LNCaP clone FGC (cell line): ENCODE measurements around the gene MEAF6.
A peak's percentile ranks its signal among the peaks of the same experiment; 100 is the strongest.
"Not testable (repeated sequence)": the region's sequence is repeated elsewhere in the genome, so short reads cannot be mapped to it uniquely, and the experiment has no call there.

Source experiments
- DNase-seq: peaks from one replicate; pipeline ENCODE4 v3.0.0-alpha.2; 2011; ENCODE audit warnings: low read depth
- H3K4me3 ChIP-seq: 2 replicates; pipeline ENCODE4 v1.5.1; 2011; ENCODE audit warnings: mild to moderate bottlenecking, low read depth, low read length, control low read depth
- CTCF ChIP-seq: IDR thresholded peaks from 2 replicates; pipeline ENCODE4 v1.5.1; 2012; ENCODE audit warnings: mild to moderate bottlenecking; ENCODE audit not compliant: control insufficient read depth, insufficient read depth; ENCODE audit errors: extremely low read depth

MEAF6 gene

GRCh38 chr1:37514350-37515184 lies at the start of gene MEAF6:
Gene MEAF6 (minus strand): TSS chr1:37514766. CDS start chr1:37514746, 20 bp downstream.
- peak; percentile 69 for TF ChIP-seq CTCF
- peak within 1 kb of the TSS; percentile 80 for H3K4me3 ChIP-seq
- DNase-seq: no peak

GRCh38 chr1:37562984-37563383 lies 48.4 kb upstream of the MEAF6 start:
- no peak overlapping the region for H3K4me3 ChIP-seq
- no peak for DNase-seq
- TF ChIP-seq CTCF: no peak

GRCh38 chr1:37561133-37562132 lies 46.9 kb upstream of the MEAF6 start:
- no peak overlapping the region for H3K4me3 ChIP-seq
- 0 out of 2 replicates have a peak, but pooled peaks have one; percentile 29 for TF ChIP-seq CTCF
- DNase-seq: no peak

- DNase-seq: no peak
- TF ChIP-seq CTCF: no peak
- no peak overlapping the region for H3K4me3 ChIP-seq
Measured at GRCh38 chr1:37560401-37561132, 46.0 kb upstream of the MEAF6 start.

GRCh38 chr1:37559957-37560379 lies 45.4 kb upstream of the MEAF6 start:
- DNase-seq, H3K4me3 ChIP-seq: not testable (repeated sequence)

- no peak for DNase-seq
- TF ChIP-seq CTCF: no peak
- no peak overlapping the region for H3K4me3 ChIP-seq
Measured at GRCh38 chr1:37559080-37559479, 44.5 kb upstream of the MEAF6 start.
